Tibial artery (tissue), 4 donors: ENCODE data around the gene PITPNM1.

ENCODE experiments used
- DNase-seq, 2 donors: peaks; one replicate each; pipeline ENCODE4 v3.0.0-alpha.2; 2019
- H3K27ac ChIP-seq, 2 donors: fragments of 200-600 bp; sonication (generic) in 1 of 2; 1 replicate in 1 of 2; 2 replicates in 1 of 2; pipeline ENCODE4 v1.5.1; 2018 to 2019; ENCODE audit warnings: mild to moderate bottlenecking in 1 of 2
- H3K27me3 ChIP-seq, 2 donors: fragments of 200-600 bp; sonication (generic) in 1 of 2; one replicate each; pipeline versions ENCODE4 v1.5.1 to v1.6.0; 2016 to 2019
- H3K36me3 ChIP-seq, 3 donors: fragments of 200-600 bp; sonication (generic) in 2 of 3; one replicate each; pipeline ENCODE4 v1.5.1; 2016 to 2019; ENCODE audit warnings: mild to moderate bottlenecking in 2 of 3
- H3K4me1 ChIP-seq, 4 donors: fragments of 200-600 bp; sonication (generic) in 2 of 4; 1 replicate in 3 of 4; 2 replicates in 1 of 4; pipeline ENCODE4 v1.5.1; 2016 to 2019
- H3K4me3 ChIP-seq, 2 donors: fragments of 200-600 bp; sonication (generic) in 1 of 2; 1 replicate in 1 of 2; 2 replicates in 1 of 2; pipeline ENCODE4 v1.5.1; 2018 to 2019; ENCODE audit warnings: mild to moderate bottlenecking in 2 of 2
- H3K9me3 ChIP-seq, 3 donors: fragments of 200-600 bp; sonication (generic) in 1 of 3; one replicate each; pipeline ENCODE4 v1.5.1; 2016 to 2019
- CTCF ChIP-seq, 2 experiments: fragments of 200-600 bp in 1 of 2; fragments of 450-650 bp in 1 of 2; IDR thresholded peaks; one replicate each; pipeline ENCODE4 v1.5.1; 2017 to 2019; ENCODE audit warnings: antibody characterized with exemption in 2 of 2, mild to moderate bottlenecking in 1 of 2, moderate library complexity in 1 of 2
- intact Hi-C: fragments of 100-400 bp; cut with DNase I; formaldehyde crosslinking; loops from one replicate; pipeline ENCODE4 v1.15.0; 2023; ENCODE audit warnings: low total_unique reads

Gene PITPNM1

GRCh38 chr11:67500831-67501715 is 4.1 kb downstream of the PITPNM1 start:
- H3K4me3 ChIP-seq = no peak overlapping the region

DNA sequence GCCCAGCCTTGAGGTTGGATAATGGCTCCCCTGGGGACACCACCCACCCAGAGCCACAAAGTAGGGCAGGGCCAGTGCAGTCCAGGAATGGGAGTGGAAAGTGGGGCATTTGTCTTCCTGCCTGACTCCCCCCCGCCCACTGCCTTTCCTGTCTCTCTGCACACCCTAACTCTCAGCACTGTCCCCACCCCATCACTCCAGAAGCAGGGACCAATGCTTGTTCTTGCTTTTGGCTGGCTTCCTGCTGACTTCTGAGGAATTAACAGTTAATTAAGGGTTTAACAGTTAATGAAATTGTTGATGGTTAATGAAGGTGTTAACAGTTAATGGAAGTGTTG is 4.7 kb downstream of the PITPNM1 start:
- no peak for DNase-seq
- intact Hi-C loops = no loop called here
- Histone ChIP-seq H3K4me1 (peaks cover 0 to 21% (median 17%) of the 10 kb centered on the region in 4 donors), H3K9me3 (no peaks in the 10 kb centered on the region), H3K36me3 (peaks cover 0 to 43% (median 28%) of the 10 kb centered on the region in 3 donors), H3K27me3 (no peaks in the 10 kb centered on the region), H3K4me3 (no peak overlapping the region), H3K27ac (no peak overlapping the region)
- no peak for TF ChIP-seq CTCF (IDR thresholded peaks at IDR 0.05)

More at GRCh38 chr11:67500831-67501715, 4.1 kb downstream of the PITPNM1 start:
- no peak for DNase-seq
- no peaks in the 10 kb centered on the region for H3K9me3 ChIP-seq
- no peak overlapping the region for H3K27ac ChIP-seq
- TF ChIP-seq CTCF (IDR thresholded peaks at IDR 0.05) = no peak
- peaks cover 0 to 37% (median 22%) of the 10 kb centered on the region in 3 donors for H3K36me3 ChIP-seq
- intact Hi-C loops = no loop called here
- no peaks in the 10 kb centered on the region for H3K27me3 ChIP-seq
- H3K4me1 ChIP-seq = peaks cover 0 to 27% (median 23%) of the 10 kb centered on the region in 4 donors

GRCh38 chr11:67499808-67500483 is 5.2 kb downstream of the PITPNM1 start:
- no peak overlapping the region for H3K4me3 ChIP-seq
- no peak for DNase-seq
- no peaks in the 10 kb centered on the region for H3K27me3 ChIP-seq
- H3K4me1 ChIP-seq = peaks cover 0 to 17% (median 14%) of the 10 kb centered on the region in 4 donors
- intact Hi-C loops = no loop called here
- no peak overlapping the region for H3K27ac ChIP-seq
- H3K9me3 ChIP-seq = no peaks in the 10 kb centered on the region
- peaks cover 0 to 48% (median 33%) of the 10 kb centered on the region in 3 donors for H3K36me3 ChIP-seq
- no peak for TF ChIP-seq CTCF (IDR thresholded peaks at IDR 0.05)

GRCh38 chr11:67498544-67498972 is 6.6 kb downstream of the PITPNM1 start:
- no peak overlapping the region for H3K27ac ChIP-seq
- intact Hi-C loops = no loop called here
- H3K4me1 ChIP-seq = peaks cover 0 to 3% (median 1%) of the 10 kb centered on the region in 4 donors

More at GRCh38 chr11:67498544-67498972, 6.6 kb downstream of the PITPNM1 start:
- Histone ChIP-seq H3K27me3 (no peaks in the 10 kb centered on the region), H3K4me3 (no peak overlapping the region), H3K36me3 (peaks cover 0 to 62% (median 45%) of the 10 kb centered on the region in 3 donors), H3K9me3 (no peaks in the 10 kb centered on the region)
- TF ChIP-seq CTCF (IDR thresholded peaks at IDR 0.05) = no peak
- no peak for DNase-seq
